ENCODE measurements around the gene ASIP. TPM values are rescaled to one million over a fixed set of nuclear protein-coding genes. Genes with fewer than 3 reads are reported as not detected.

The ASIP gene
- total and polyA plus RNA-seq, 12 donors, result 0.46 to 15.1 (median 0.83) TPM; not detected in 5

GRCh38 chr20:34299556-34300255 lies 58.5 kb downstream of the ASIP start:
- no peak overlapping the region for H3K4me3 ChIP-seq
- H3K27me3 ChIP-seq, result no peaks in the 10 kb centered on the region
- intact Hi-C loops (cut with DNase I), result no loop called here
- H3K4me1 ChIP-seq (replicated peaks in 1 of 2), result peaks cover 14 to 29% of the 10 kb centered on the region in 2 donors
- WGBS, 4 donors, result 81 to 89% (median 86%) methylated on average over 11 of the region's 11 CpGs
- DNase-seq, result no peak
- TF ChIP-seq POLR2A (IDR thresholded peaks at IDR 0.05), result no peak
- TF ChIP-seq CTCF (IDR thresholded peaks at IDR 0.05), result no peak
- H3K9me3 ChIP-seq (replicated peaks in 1 of 3), result no peaks in the 10 kb centered on the region
- no peak overlapping the region for H3K27ac ChIP-seq
- H3K36me3 ChIP-seq (replicated peaks in 1 of 2), result peaks cover 0 to 4% of the 10 kb centered on the region in 2 donors

- no peaks in the 10 kb centered on the region for H3K36me3 ChIP-seq (replicated peaks in 1 of 2)
- WGBS, 4 donors, result 74 to 94% (median 86%) methylated on average over 3 of the region's 3 CpGs
- H3K4me3 ChIP-seq, result no peak overlapping the region
- no peak for DNase-seq
- TF ChIP-seq CTCF (IDR thresholded peaks at IDR 0.05) (no peak), POLR2A (IDR thresholded peaks at IDR 0.05) (no peak)
- peaks cover 14 to 29% of the 10 kb centered on the region in 2 donors for H3K4me1 ChIP-seq (replicated peaks in 1 of 2)
- no peaks in the 10 kb centered on the region for H3K9me3 ChIP-seq (replicated peaks in 1 of 3)
- intact Hi-C loops (cut with DNase I), result no loop called here
- H3K27me3 ChIP-seq, result no peaks in the 10 kb centered on the region
- no peak overlapping the region for H3K27ac ChIP-seq
Measured at GRCh38 chr20:34300256-34300806, 59.1 kb downstream of the ASIP start.

- Histone ChIP-seq H3K9me3 (replicated peaks in 1 of 3) (no peaks in the 10 kb centered on the region), H3K36me3 (replicated peaks in 1 of 2) (no peaks in the 10 kb centered on the region), H3K27ac (no peak overlapping the region), H3K4me3 (no peak overlapping the region), H3K27me3 (no peaks in the 10 kb centered on the region), H3K4me1 (replicated peaks in 1 of 2) (peaks cover 14 to 29% of the 10 kb centered on the region in 2 donors)
- WGBS, 4 donors, result 43 to 54% (median 46%) methylated on average over 7 of the region's 7 CpGs
- TF ChIP-seq CTCF (IDR thresholded peaks at IDR 0.05) (no peak), POLR2A (IDR thresholded peaks at IDR 0.05) (no peak)
- peak in 1 of 7 donors; percentile 27 for DNase-seq
- intact Hi-C loops (cut with DNase I), result no loop called here
Measured at GRCh38 chr20:34300809-34301586, 59.8 kb downstream of the ASIP start.

GRCh38 chr20:34301587-34302311 lies 60.5 kb downstream of the ASIP start:
- TF ChIP-seq CTCF (IDR thresholded peaks at IDR 0.05), result no peak
- Histone ChIP-seq H3K4me3 (peak overlapping the region in 1 of 4 donors; percentile 74), H3K36me3 (replicated peaks in 1 of 2) (no peaks in the 10 kb centered on the region), H3K27ac (peak overlapping the region in 1 of 5 donors; percentile 86), H3K9me3 (replicated peaks in 1 of 3) (no peaks in the 10 kb centered on the region), H3K4me1 (replicated peaks in 1 of 2) (peaks cover 14 to 24% of the 10 kb centered on the region in 2 donors), H3K27me3 (no peaks in the 10 kb centered on the region)
- intact Hi-C loops (cut with DNase I), result no loop called here
- WGBS, 4 donors, result 86 to 91% (median 89%) methylated on average over 17 of the region's 17 CpGs
- DNase-seq, result peak in 1 of 7 donors; percentile 63

Measured in adrenal gland (tissue), 12 donors.